Prostate gland (tissue), 2 donors: Measurements from ENCODE around the gene MTA3. TPM values are rescaled to one million over a fixed set of nuclear protein-coding genes. Genes with fewer than 3 reads are reported as not detected.

Experiments used
- DNase-seq: peaks from one replicate; pipeline ENCODE4 v3.0.0-alpha.2; 2019; ENCODE audit warnings: low spot score
- H3K27ac ChIP-seq, 2 donors: fragments of 200-600 bp; sonication (generic); 2 replicates each; pipeline ENCODE4 v1.5.1; 2017 to 2019
- H3K27me3 ChIP-seq: fragments of 200-600 bp; sonication (generic); replicated peaks from 2 replicates; pipeline ENCODE4 v1.5.1; 2019; ENCODE audit not compliant: insufficient read depth
- H3K36me3 ChIP-seq, 2 donors: fragments of 200-600 bp; sonication (generic); 1 replicate in 1 of 2; 2 replicates in 1 of 2; pipeline versions ENCODE4 v1.5.1 to v1.8.1; 2017 to 2019
- H3K4me1 ChIP-seq: fragments of 200-600 bp; sonication (generic); replicated peaks from 2 replicates; pipeline ENCODE4 v1.5.1; 2019
- H3K4me3 ChIP-seq, 2 donors: fragments of 200-600 bp; sonication (generic); 2 replicates each; pipeline ENCODE4 v1.5.1; 2017 to 2019
- H3K9me3 ChIP-seq: fragments of 200-600 bp; sonication (generic); 2 replicates; pipeline ENCODE4 v1.5.1; 2017
- POLR2A ChIP-seq: fragments of 450-650 bp; IDR thresholded peaks from one replicate; pipeline ENCODE4 v1.6.1; 2016; ENCODE audit warnings: antibody characterized with exemption, mild to moderate bottlenecking
- POLR2AphosphoS5 ChIP-seq: sonication (generic); formaldehyde crosslinking; IDR thresholded peaks from one replicate; pipeline ENCODE4 v1.6.1; 2017; ENCODE audit warnings: antibody characterized with exemption
- WGBS: methylation state at CpG from one replicate; pipeline ENCODE4 v1.1.5; 2018; 5-methylcytosine and 5-hydroxymethylcytosine counted together
- intact Hi-C: fragments of 100-400 bp; cut with DNase I; formaldehyde crosslinking; loops from one replicate; pipeline ENCODE4 v1.14.2; 2022
- total RNA-seq, 2 donors: library from RNA; depleted of rRNA; stranded (reverse); fragments of >200 nt; gene quantifications; one replicate each; pipeline ENCODE4 v1.1.0, GENCODE V29; 2016
- TF ChIP-seq, protein P1 (sequence below), 4 experiments: fragments of 200-600 bp in 2 of 4; fragments of 450-650 bp in 2 of 4; sonication (generic) in 2 of 4; IDR thresholded peaks; 1 replicate in 3 of 4; 2 replicates in 1 of 4; pipeline ENCODE4 v1.5.1; 2016 to 2019; ENCODE audit warnings: antibody characterized with exemption in 4 of 4, mild to moderate bottlenecking in 2 of 4, moderate library complexity in 2 of 4

The MTA3 gene
- total RNA-seq, 2 donors from 2014 or later: 23.6 to 53.4 TPM

DNA sequence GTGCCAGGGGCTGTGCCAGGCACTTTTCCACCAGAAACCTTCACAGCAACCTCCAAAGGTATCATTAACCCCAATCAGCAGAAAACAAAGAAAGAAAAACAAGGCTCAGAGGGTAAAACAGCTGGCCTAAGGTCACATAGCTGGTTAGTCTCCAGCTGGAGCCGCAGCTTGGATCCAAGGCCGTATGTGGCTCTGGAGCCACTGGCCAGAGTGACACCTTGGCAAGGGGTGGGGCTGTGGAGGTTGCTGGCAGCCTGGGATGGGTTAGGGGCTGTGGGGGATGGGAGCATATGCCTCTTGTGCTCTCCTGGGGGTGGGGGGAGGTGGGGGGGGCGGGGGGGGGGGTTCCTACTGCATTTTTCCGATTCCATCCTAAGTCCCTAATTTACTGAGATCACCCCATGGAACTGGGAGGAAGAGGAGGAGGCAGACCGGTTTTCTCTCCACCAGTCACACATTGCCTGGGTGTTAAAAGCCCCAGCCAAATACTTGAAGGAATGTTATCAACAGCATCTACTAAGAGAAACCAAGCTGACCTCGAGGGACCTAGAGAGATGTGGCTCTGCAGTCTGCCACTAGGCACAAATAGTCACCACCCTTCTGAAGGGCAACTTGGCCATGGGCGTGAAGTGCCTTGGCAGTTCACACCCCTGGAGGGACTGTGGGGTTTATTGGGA lies 215.9 kb downstream of the MTA3 start:
- no peak for DNase-seq
- Histone ChIP-seq H3K27ac (no peak overlapping the region), H3K9me3 (no peaks in the 10 kb centered on the region), H3K4me1 (no peaks in the 10 kb centered on the region), H3K4me3 (no peak overlapping the region), H3K27me3 (no peaks in the 10 kb centered on the region), H3K36me3 (no peaks in the 10 kb centered on the region)
- 81% methylated on average over 6 of the region's 7 CpGs for WGBS
- TF ChIP-seq POLR2AphosphoS5 (no peak), POLR2A (no peak)
- TF ChIP-seq, protein P1, sequence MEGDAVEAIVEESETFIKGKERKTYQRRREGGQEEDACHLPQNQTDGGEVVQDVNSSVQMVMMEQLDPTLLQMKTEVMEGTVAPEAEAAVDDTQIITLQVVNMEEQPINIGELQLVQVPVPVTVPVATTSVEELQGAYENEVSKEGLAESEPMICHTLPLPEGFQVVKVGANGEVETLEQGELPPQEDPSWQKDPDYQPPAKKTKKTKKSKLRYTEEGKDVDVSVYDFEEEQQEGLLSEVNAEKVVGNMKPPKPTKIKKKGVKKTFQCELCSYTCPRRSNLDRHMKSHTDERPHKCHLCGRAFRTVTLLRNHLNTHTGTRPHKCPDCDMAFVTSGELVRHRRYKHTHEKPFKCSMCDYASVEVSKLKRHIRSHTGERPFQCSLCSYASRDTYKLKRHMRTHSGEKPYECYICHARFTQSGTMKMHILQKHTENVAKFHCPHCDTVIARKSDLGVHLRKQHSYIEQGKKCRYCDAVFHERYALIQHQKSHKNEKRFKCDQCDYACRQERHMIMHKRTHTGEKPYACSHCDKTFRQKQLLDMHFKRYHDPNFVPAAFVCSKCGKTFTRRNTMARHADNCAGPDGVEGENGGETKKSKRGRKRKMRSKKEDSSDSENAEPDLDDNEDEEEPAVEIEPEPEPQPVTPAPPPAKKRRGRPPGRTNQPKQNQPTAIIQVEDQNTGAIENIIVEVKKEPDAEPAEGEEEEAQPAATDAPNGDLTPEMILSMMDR (IDR thresholded peaks at IDR 0.05): no peak
- intact Hi-C loops: no loop called here

DNA sequence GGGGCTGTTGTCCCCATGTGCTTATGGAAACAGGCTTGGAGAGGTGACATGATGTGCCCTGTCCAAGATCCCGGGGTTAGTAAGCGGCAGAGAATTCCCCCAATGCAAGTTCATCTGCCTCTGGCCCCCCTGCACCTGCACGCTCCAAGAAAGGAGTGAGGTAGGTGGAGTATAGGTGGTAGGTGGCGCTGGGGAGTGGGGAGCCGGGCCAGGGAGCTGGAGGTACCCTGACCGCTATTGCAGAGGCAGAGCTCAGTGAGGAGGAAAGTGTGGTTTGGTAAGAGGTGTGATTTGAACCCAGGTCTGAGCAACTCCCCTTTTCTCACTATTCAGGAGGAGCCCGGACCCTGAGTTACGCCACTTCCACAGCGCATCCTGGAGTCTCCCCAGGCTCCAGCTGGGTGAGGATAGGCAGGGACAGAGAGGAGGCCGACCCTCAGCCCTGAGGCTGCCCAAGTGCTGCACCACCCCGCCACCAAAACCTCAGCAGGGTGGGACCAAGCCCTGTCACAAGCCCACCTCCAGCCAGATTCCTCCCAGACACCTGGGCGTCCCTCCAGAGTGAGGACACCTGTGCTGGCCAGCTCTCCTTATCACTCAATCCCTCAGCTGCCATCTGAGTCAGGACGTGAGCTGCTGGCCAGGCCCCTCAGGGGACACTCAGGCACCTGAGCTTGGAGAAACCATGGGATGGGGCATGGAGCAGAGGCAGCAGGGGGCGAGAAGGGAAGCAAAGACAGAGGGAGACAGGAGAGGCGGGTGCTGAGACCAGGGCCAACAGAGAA lies 218.3 kb downstream of the MTA3 start:
- peaks cover 5% of the 10 kb centered on the region for H3K4me1 ChIP-seq
- no peak overlapping the region for H3K4me3 ChIP-seq
- no peaks in the 10 kb centered on the region for H3K36me3 ChIP-seq
- no peak for TF ChIP-seq POLR2A
- TF ChIP-seq, protein P1 (IDR thresholded peaks at IDR 0.05): no peak
- no peak for TF ChIP-seq POLR2AphosphoS5
- DNase-seq: no peak
- no peak overlapping the region for H3K27ac ChIP-seq
- H3K27me3 ChIP-seq: no peaks in the 10 kb centered on the region
- intact Hi-C loops: no loop called here
- WGBS: 78% methylated on average over 15 of the region's 15 CpGs
- no peaks in the 10 kb centered on the region for H3K9me3 ChIP-seq

DNA sequence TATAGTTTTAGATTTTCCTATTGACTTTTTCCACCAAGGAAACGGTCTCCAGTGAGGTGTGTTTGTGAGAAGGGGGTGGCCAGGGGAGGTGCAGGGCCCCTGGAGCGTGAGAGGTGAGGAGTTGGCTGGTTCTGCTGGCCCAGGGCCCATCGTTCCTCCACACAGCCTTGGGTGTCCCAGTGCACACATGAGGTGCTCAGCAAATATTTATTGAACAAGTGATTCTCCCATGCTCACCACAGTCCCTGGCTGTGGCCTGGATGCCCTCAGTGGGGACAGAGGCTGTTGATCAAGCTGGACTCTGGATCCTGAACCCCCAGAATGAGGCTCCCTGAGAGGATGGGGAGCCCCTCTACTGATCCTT lies 219.0 kb downstream of the MTA3 start:
- Histone ChIP-seq H3K4me1 (peaks cover 5% of the 10 kb centered on the region), H3K27me3 (no peaks in the 10 kb centered on the region), H3K36me3 (no peaks in the 10 kb centered on the region), H3K4me3 (no peak overlapping the region), H3K9me3 (no peaks in the 10 kb centered on the region), H3K27ac (no peak overlapping the region)
- WGBS: 56% methylated on average over 3 of the region's 3 CpGs
- TF ChIP-seq, protein P1 (IDR thresholded peaks at IDR 0.05): no peak
- TF ChIP-seq POLR2AphosphoS5 (no peak), POLR2A (no peak)
- intact Hi-C loops: no loop called here
- DNase-seq: no peak

DNA sequence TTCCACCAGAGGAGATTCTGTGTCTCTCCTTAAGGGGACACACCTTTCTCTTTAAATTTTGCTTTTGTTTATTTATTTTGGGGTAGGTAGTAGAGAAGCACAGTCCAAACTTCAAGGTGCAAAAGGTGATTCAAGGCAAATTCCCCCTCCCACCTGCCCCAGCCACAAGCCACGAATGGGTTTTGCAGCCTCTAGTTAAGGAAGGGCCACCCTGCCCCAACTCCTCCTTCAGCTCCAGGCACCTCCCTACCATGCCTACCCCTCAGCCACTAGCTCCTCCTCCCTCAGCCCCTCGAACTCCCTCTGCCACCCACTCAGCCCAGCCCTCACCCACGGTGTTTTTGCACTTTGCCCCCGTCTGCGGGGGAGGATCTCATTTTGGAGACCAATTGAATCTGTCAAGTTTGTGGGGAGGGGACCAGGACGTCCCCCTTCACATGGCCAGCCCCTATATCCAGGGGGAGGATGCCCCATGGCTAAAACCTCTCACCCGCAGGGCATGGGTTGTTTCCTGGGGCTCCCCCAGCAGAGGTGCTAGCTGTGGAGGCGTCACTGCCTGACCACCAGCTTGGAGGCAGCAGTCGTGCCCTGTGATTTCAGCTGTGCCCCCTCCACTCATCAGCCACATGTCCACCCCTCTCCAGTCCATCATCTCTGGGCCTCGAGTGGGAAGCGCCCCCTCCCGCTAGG lies 219.5 kb downstream of the MTA3 start:
- TF ChIP-seq POLR2A: no peak
- TF ChIP-seq POLR2AphosphoS5: no peak
- TF ChIP-seq, protein P1 (IDR thresholded peaks at IDR 0.05): no peak
- H3K27me3 ChIP-seq: no peaks in the 10 kb centered on the region
- H3K27ac ChIP-seq: no peak overlapping the region
- no peaks in the 10 kb centered on the region for H3K9me3 ChIP-seq
- H3K36me3 ChIP-seq: no peaks in the 10 kb centered on the region
- intact Hi-C loops: no loop called here
- DNase-seq: no peak
- H3K4me1 ChIP-seq: peaks cover 5% of the 10 kb centered on the region
- no peak overlapping the region for H3K4me3 ChIP-seq
- WGBS: 86% methylated on average over 11 of the region's 12 CpGs
